HG03097 (cell line): ENCODE measurements around the gene GPR22.

Experiments
- ATAC-seq: cut with Tn5 transposase; IDR thresholded peaks from one replicate; pipeline ENCODE4 v1.9.1; 2021; ENCODE audit not compliant: unreplicated experiment, low FRiP score

Gene GPR22, protein sequence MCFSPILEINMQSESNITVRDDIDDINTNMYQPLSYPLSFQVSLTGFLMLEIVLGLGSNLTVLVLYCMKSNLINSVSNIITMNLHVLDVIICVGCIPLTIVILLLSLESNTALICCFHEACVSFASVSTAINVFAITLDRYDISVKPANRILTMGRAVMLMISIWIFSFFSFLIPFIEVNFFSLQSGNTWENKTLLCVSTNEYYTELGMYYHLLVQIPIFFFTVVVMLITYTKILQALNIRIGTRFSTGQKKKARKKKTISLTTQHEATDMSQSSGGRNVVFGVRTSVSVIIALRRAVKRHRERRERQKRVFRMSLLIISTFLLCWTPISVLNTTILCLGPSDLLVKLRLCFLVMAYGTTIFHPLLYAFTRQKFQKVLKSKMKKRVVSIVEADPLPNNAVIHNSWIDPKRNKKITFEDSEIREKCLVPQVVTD

DNA sequence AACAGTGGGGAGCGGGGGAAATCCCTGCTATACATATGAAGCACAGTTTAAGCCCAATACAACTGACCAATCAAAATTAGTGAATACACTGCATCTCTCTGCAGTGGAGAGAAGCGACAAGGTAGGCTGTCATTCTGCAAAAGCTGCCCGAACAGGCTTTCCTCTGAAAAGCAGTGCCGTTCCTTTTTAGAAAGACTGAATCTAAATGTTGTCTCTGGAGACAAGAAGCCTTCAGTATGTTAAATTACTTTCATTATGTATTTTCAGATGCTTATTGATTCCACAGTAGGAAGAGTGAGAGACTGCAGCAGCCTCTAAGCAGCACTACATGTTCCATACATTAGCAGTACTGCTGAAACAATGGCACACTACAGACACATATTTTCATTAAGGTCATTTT is at the start of gene GPR22:
Gene GPR22, plus strand, starts transcription at position 129 of the 400 bp plus-strand sequence. CDS start 4,004 bp downstream, outside the sequence.
- no peak for ATAC-seq

DNA sequence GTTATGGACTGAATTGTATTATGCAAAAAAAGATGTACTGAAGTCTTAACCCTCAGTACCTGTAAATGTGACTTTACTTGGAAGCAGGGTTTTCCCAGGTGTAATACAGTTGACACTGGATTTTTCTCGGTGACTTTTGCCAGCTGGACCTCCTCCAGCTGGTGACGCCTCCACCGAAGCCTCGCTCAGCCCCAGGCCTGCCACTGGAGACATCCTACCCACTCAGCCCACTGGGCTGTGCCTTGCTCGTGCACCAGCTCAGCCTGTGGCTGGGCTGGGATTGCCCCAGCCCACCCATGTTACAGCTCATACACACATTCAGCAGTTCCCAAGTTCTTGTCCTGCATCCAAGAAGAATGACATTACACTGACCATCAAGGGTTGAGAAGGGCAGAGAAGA is 42.4 kb upstream of the GPR22 start:
- no peak for ATAC-seq

DNA sequence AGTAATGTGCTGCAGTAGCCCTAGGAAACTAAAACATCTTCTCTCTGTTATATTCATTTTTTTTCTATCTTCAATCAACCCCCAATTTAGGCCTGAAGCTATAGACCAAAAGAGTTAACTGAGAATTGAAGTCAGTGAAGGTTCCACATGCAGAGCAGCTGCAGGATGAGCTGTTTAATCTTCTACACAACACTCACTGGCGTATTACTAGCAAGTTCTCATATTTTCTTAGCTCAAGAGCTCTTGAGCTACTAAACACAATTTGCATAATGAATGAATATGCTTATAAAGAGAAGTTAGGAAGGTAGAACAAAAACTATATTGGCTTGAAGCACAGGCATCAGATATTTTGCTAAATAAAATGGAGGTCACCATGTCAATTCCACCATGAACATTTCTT is 41.2 kb upstream of the GPR22 start:
- no peak for ATAC-seq

GRCh38 chr7:107430057-107430456 is 39.8 kb upstream of the GPR22 start:
- no peak for ATAC-seq

GRCh38 chr7:107432261-107432660 is 37.6 kb upstream of the GPR22 start:
- no peak for ATAC-seq

DNA sequence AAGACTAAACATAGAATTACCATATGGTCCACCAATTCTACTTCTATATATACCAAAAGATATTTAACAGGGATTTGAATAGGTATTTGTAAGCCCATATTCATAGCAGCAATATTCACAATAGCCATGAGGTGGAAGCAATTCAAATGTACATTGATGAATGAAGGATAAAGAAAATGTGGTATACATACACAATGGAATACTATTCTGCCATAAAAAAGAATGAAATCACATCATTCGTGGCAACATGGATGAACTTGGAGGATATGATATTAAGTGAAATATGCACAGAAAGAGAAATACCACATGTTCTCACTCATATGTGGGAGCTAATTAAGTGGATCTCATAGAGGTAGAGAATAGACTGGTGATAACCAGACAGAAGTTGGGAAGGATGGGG is 34.1 kb upstream of the GPR22 start:
- ATAC-seq = no peak

GRCh38 chr7:107439025-107439424 is 30.8 kb upstream of the GPR22 start:
- no peak for ATAC-seq

GRCh38 chr7:107441581-107442422 is 28.1 kb upstream of the GPR22 start:
- ATAC-seq = no peak

GRCh38 chr7:107442678-107443077 is 27.2 kb upstream of the GPR22 start:
- ATAC-seq = no peak

DNA sequence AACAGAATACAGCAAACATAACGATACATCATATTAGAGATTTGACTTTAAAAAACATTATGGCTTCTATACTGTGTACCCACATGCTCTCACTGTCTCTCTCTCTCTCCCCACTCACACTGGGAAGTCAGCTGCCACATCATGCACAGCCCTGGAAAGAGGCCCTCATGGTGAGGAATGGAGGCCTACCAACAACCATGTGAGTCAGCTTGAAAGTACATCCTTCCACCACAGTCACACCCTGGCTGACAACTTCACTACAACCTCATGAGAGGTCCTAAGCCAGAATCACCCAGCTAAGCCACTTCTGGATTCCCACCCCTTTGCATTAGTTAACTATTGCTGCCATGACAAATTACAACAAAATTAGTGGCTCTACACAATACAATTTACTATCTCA is 23.3 kb upstream of the GPR22 start:
- ATAC-seq = no peak

GRCh38 chr7:107446988-107447387 is 22.9 kb upstream of the GPR22 start:
- no peak for ATAC-seq

GRCh38 chr7:107450970-107451369 is 18.9 kb upstream of the GPR22 start:
- no peak for ATAC-seq

DNA sequence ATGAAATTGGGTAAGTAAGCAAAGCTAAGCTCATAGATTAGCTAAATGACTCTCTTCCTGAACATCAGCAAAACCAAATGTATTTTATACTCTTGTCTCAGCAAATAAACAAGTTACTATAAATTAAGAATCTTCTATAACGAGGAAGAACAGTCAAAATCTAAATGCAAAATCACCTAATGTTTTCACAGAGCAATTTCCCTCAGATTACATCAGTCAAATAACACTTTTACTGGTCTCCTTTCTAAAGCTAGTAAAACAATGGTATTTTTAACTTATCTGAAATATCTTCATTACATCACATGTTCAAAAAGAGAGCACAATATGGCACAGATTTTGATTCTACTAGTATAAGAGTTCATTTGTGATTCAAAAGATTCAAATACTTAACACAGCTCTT is 16.5 kb upstream of the GPR22 start:
- no peak for ATAC-seq

DNA sequence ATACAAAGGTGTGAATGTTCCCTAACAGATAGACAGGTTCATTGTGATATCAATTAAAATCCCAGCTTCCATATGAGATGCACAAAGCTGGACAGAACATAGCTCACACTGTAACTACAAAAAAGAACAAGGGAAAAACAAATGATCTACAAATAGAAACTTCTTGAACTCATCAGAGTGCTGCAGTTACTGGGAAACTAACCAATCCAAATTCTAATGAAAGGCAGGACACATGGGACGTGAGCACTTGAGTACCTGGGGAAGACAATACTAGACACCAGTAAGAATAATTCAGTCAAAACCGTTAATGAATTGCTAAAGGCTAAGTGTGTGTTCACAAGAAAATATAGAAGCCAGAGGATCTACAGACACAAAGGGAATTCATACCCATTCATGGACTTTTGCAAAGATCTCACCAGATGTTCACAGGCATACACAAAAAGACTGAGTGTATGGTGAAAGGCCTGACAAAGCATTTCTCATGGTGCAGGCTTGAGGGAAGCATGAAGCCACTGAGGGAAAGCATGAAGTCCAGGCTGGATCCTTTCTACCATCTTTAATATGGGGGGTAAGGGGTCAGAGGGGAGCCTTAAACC is 7.8 kb upstream of the GPR22 start:
- no peak for ATAC-seq

DNA sequence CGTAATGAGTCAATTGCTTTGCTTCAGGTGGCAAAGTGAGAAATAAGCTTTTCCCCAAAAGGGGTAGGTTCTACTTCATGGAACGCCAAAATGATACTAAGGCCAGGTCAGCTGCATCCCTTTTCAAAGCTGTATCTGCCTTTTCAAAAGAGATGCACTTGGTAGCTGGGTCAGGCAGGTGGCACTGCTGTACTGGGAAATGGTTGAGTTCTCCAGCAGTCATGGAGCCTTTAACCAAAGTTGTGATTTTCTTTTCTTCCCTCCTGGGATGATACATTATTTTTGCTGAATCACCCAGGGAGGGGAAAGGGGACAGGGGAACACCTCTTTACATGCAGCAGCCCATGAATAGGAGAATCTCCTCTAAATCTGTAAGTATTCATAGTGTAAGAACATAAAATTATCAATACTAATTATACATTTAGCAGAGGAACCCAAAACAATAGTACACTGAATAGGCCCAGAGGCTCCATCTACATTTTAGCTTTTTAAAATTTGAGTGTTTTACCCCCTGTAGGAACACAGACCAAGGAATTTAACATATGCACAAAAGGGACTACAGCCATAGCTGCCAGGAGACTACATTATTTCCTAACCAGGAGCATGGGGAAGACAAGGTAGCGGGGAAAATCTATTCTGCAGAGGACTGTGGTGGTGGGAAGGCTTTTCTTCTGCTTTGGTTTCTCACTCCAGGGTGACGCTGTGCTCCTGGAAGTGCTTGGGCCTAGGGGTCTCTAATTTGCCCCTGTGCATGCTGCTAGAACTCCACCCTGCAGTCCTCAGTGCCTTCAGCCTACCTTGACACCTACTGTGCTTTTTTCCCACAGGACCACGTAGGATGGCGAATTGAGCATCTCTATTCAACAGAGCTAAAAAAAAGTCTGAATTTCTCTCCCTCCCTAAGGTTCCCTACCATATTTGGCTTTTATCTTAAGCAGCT is 6.4 kb upstream of the GPR22 start:
- no peak for ATAC-seq

- ATAC-seq = no peak
These were observed 5.1 kb upstream of the GPR22 start for GRCh38 chr7:107464666-107465226.

DNA sequence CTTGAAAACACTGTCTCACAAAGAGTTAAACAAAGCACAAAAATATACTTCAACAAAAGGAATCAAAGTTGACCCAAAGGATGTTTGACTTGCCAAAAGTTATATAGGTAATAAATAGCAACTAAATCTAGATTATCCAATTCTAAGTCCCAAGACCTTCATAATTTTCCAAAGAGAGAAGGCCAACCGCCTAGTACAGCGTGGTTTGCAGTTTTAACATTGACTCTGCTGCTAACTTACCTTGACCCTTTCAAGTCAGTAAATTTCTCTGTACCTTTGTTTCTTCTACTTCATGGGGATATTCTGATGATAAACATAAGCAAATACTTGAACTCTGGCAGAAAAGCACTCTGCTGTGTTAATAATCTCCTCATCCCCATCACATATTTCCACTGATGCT is 1.9 kb upstream of the GPR22 start:
- no peak for ATAC-seq

GRCh38 chr7:107468824-107469223 is 1.0 kb upstream of the GPR22 start:
- ATAC-seq = no peak

GRCh38 chr7:107471292-107472070 is 1.6 kb downstream of the GPR22 start:
- ATAC-seq = no peak
